CMK (cell line): ENCODE measurements around the gene HAGH.

Source experiments
- DNase-seq: peaks from one replicate; pipeline ENCODE4 v3.0.0-alpha.2; 2010; ENCODE audit warnings: low read depth

HAGH gene

DNA sequence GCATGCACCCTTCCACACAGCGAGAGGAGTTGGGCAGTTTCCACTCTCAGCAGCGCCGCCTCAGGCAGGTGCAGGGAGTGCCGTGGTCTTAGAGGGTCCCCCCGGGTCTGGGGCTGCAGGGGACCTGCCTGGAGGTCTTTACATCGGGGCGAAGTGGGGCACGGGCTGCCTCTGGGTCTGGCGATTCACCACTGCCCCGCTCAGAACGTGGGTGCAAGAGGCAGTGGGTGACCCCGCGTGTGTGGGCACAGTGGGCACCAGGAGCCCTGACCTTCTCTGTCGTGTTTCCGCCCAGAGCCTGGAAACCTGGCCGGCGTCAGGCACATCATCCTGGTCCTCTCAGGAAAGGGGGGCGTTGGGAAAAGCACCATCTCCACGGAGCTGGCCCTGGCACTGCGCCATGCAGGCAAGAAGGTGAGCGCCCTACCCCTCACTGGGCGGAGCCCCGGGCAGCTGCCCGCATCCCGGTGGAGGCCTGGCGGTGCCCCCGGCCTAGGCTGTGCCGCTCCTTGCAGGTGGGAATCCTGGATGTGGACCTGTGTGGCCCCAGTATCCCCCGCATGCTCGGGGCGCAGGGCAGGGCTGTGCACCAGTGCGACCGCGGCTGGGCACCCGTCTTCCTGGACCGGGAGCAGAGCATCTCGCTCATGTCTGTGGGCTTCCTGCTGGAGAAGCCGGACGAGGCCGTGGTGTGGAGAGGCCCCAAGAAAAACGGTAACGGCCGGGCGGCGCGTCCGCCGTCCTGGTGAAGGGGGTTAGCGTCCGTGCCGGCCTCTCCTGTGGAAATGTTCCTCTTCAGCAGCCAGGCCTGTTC is 40.2 kb downstream of the HAGH start:
- DNase-seq, result no peak

DNA sequence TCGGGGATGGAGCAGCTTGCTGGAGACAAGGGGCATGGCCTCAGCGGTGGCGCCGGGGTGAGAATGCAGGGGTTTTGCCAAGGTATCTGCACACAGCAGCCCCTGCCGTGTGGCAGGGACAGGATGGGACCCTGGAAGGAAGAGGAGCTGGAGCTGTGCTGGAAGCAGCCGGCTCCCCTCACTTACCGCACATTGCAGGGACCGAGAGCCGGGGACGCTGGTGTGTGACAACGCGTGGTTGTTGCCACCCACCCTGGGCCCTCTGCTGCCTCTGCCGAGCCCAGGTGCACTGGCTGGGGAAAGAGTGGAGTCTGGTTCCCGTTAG is 40.8 kb downstream of the HAGH start:
- DNase-seq, result no peak

DNA sequence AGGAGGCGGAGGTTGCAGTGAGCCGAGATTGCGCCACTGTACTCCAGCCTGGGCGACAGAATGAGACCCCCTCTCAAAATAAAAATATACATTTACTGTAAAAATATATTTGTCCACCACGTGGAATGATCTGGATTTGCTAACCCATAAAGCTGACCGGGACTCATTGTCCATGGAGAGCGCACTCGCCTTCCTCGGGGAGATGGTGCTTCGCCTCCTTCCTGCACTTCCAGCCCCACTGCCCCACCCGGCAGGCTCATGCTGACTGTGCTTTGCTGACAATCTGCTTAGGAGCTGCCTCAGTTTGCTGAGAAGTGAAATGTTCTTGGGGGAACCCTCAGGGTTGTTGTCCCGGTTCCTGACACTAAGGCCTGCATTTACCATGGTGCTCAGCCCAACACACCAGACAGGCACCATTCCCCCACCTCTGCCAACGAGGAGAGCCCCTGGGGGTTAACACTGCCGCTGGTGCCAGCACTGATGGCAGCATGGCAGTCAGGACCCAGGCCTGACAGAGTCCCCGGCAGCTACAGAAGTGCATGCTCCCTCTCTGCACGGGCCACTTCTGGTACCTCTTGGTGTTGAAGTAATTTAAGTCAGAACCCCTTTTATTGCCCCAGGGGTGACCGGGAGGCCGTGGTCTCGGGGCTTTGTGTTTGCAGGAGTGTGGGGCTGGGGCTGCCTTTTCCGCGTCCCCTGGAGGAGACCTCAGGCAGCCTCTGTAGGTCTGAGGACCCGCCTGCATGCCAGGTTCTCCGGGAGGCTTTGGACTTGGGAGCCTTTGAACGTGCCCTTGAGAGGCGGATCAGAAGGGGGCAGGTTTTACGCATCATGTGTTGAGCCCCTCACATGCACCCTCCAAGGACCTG is 41.4 kb downstream of the HAGH start:
- DNase-seq, result no peak

DNA sequence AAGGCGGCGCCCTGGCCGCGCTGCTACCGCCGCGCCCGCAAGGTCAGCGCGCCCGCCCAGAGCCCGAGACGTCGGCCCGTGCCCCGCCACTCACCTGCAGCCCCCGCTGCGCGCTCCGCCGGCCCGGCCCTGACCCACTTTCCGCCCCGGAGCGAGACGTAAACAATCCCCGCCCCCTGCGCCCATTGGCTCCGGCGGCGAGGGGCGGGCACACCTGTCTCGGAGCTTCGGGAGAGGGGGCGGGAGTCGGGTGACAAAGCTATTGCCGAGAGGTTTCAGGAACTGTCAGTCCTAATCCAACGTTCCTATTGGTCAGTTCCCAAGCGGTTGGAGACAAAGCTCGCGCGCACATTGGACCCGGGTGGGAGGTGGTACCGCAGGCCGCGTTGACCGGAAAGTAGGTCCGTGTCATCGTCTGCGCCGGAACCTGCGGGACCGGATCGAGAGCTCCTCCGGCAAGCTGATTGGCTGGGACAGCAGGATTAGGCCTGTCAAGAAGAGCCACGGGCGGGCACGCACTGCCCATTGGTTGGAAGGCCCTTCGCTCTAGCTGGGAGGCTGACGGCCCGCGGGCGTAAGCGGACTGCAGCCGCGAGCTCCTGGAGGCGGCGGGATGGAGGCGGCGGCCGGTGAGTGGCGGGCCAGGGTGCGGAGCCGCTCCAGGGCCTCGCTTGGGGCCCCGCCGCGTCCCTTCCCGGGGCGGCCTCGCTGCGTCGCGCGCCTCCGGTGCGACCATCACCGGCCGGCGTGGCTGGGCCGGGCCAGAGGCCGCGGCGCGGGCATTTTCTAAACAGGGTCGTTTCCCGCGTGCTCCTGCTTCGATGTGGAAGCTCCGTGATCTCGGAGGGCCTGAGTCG is 44.0 kb downstream of the HAGH start, which contains the start of the genes NUBP2 and SPSB3:
NUBP2 (plus strand) TSS at position 553 of the 857 bp plus-strand sequence; CDS start at position 614, 61 bp downstream.
SPSB3 (minus strand) TSS at position 164 of the 857 bp plus-strand sequence. CDS start 1,088 bp downstream, outside the sequence.
- peak; percentile 99 for DNase-seq

DNA sequence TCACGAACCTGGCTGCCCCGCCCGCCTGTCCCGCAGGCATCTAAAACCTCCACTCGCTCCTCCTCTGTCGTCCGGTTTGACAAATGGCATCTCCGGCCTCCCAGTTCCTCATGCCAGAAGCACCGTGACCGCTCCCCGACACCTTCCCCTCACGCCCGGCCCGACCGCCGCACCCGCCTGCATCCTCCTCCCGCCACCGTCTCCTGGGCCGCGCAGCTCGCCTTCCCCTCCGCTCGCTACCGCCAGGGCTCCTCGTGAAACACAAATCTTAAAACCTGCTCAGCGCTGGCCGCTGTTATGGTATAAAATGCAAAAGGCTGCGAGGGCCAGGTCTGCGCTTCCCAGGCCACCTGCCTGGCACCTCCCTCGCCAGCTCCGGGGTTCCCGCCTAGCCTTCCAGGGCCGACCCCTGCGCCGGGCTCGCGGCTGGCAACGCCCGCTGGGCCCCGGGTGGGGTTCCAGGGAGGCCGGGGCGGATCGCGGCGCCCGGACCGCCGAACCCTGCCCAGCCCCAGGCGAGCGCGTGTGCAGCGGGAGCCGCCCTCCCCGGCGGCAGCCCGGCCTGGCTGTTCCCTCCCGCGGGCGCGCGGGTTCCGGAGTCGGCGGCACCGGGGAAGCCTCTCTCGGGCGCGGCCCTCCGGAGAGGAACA is 44.7 kb downstream of the HAGH start:
- no peak for DNase-seq

DNA sequence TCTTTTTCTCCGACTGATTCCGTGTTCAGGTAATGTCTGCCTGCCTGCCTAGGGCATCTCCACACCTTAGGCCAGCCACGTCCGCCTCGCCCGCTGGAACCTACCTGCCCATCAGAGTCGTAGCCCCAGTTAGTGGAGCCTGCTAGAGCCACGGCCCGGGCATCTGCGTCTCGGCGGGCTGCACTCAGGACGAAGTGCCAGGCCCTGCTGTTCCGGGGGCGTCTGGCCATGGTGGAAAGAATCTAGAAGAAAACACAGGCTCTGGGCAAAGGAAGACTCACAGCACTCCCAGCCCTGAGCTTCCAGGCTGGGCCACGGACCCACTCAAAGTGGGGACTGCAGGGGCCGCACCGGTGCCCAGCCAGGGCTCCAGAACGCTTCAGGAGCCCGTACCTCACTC is 45.4 kb downstream of the HAGH start:
- DNase-seq, result no peak

DNA sequence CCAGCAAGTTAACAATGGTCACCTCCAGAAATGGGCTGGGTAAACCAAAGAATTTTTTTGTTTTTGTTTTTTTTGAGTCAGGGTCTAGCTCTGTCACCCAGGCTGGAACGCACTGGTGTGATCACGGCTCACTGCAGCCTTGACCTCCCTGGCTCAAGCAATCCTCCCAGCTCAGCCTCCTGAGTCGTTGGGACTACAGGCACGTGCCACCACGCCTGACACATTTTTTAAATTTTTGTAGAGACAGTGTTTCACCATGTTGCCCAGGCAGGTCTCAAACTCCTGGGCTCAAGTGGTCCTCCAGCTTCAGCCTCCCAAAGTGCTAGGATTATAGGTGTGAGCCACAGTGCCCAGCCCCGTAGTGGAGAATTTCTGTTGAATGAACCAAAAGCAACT is 46.0 kb downstream of the HAGH start:
- DNase-seq, result no peak

DNA sequence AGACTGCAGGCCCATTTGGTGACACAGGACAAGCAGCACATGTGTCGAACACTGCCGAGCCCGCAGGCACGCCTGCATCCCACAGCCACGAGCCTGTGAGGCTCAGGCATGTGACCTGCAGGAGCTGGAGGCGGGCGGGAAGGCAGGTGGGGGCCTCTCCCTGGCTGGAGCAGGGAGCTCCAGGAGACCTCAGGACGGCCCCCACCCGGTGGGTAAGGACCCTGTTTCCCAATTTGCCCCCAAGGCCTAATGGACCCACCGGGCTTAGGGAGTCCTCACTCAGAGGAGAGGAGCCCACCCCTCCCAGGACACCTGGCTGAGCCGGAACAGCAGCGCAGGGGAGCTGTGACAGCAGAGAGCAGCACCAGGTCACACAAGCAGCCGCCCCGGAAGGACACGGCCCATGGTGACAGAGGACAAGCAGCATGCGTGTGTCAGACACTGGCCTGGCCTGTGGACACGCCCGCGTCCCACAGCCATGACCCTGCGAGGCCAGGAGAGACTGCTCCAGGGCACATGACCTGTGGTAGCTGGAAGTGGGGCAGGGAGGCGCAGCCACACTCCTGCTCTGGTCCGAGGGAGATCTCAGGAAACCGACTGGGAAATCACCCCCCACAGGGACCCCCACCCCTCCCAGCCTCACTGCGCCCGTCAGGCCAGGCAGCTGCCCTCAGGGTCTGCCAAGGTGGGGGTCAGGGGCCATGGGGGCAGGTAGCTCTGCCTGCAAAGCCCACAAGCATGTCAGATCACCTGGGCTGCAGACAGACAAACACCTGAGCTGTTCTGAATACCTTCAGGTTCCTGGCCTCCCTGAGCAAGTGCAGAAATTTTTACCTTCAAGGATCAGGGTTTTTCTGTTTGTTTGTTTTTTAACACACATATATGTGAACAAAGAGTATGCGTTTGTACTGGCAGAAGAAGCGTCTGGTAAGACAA is 46.6 kb downstream of the HAGH start:
- no peak for DNase-seq

DNA sequence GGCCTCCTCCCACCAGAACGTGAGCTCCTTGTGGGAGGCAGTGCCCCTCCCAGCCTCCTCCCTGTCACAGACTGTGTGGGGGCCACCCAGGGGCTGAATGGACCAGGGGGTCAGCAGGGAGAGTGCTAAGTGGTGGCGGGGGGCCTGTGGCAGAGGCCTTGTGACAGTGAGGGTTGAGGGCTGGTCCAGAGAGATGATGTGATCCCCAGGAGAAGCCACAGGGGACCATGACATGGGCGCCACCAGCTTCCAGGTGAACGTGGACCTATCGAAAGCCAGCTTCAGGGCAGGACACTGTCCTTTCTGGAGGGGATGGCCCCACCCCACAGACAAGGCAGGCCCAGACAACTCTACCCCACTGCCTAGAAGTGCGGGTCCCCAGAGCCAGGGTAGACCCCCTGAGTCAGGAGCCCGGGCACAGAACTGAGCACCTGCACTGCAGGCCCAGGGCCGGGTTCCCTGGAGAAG is 47.4 kb downstream of the HAGH start:
- DNase-seq, result no peak

DNA sequence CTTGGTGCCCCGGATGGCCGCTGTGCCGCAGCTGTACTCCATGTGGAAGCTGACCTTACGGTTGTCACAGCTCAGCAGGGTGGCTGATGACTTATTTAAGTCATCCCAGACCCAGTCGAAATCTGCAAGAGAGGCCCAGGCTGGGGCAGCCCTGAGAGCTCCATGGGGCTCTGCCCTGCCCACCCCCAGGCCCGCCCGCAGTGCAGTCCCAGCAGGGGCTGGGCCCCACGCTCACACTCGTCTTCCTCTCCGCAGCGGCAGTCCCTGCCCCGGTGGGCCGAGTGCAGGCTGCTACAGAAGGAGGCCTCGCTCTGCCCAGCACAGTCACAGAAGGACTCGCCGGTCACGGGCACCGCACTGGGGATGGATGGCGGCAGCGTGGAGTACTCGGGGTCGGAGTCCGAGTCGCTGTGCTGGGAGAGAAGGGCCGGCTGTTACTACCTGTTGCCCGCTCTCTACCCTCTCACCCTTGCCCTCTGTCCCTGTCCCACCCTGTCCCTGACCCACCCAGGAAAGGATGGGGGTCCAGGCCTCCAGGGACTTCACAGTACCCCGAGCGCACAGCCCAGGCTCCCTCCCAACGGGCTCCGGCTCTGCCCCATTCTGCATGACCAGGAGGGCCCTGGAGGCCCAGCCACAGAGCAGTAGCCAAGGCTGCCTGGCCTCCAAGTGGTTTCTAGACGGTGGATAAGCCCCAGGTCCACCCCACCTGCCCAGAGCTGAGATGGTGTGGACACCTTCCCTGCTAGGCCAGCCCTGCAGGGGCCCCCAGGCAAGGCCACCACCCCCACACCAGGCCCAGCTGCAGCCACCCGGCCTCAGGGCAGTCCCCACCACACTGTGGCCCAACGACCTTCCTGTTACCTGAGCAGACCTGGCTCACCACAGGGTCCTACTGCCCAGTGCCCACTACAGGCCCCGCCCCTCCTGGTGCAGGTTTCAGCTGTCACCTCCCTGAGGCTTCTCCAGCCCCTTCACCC is 48.1 kb downstream of the HAGH start:
- DNase-seq, result no peak

DNA sequence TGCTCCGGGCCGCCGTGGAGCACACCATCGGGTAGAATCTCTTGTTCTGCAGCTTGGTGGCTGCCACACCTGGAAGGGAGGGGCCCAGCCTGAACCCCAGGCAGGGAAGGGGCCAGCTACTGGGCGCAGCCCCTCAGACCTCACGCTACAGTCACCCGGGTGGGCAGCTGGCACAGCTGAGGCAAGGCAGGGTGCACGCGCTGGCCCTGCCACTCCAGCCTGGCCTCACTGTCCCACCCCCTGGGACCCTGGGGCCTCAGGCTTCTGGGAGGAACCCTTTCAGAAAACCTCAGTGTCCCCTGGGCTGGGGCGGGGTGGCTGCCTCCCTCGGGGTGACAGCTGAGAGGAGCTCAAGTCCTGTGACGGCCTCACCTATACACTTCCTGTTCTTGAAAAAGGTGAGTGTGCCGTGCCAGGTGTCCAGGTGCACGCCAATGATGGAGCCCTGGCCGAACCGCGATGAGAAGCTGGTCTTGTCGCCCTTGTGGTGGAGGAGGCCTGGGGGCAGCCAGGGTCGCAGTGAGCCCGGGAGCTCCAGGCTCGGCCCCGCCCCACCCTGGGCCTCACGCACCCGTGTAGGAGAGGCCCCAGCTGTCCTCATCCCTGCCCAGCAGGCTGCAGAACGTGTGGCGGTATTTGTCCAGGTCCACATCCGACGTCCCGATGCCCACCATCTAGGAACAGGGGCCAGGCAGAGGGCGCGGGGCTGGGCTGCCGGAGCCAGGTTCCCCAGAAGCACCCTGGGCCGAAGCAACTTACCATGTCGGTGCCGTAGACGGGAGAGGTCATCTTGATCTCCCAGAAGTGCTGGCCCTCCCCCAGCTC is 49.0 kb downstream of the HAGH start:
- DNase-seq, result no peak

DNA sequence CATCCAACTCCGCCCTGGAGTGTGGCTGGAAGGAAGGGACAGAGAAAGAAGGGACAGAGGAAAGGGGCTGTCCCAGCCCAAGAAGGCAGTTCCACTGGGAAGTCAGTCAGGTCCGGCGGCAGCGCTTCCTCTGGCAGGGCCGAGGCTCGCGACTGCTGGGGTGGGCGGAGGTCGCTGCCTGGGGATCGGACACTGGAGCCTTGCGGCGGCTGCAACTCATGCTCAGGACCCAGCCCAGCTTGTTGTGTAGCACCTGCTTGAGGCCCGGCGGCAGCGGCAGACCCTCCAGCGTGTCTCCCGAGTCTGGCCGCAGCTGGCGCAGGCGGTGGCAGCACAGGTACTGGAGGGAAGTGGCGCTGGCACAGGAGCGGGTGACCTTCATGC is 49.6 kb downstream of the HAGH start:
- no peak for DNase-seq

DNA sequence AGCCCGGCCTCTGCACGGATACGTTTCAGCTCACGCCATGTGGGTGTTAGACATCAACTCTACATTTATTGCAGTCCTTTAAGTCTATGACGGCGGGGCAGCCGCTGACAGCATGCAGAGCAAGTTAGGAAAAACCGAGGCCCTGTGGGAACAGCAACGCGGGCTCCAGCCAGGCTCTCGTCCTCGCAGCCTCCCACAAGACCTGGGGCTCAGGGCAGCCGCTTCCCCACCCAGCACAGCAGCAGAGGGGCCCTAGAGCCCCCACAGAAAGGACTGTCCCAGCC is 50.0 kb downstream of the HAGH start:
- no peak for DNase-seq

DNA sequence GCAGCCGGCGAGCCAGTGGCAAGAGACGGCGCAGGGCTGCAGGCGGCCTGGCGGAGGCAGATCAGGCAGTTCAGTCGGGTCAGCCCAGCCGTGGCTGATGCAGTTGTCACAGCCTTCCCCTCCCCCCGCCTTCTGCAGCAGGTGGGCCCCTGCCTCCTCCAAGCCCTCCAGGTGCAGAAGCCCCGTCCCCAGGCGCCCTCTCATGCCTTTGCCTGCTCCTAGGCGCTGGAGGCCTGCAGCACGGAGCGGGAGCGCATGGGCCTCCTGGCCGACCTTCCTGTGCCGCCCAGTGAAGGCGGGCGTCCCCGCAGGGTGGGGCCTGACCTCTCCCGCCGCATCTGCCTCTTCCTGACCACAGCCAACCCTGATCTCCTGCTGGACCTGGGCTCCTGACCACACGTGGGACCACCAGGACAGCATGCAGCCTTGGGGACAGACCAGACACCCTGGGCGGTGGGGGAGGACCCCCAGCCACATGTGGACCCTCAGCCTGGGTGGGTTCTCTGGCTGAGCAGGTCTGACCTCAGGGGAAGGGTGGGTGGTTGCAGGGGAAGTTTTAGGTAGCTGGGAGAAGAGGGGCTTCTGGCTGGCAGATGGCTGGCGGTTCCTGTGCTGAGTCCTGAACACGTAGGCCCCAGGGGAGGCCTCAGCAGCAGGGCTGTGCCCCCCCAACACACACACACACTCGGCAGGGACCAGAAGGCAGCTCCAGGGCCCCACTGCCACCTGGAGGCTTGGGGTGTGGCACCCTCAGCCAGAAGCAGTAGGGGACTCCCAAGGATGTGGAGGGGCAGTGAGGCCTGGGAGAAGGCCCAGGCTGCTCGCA is 50.6 kb downstream of the HAGH start:
- DNase-seq, result no peak

DNA sequence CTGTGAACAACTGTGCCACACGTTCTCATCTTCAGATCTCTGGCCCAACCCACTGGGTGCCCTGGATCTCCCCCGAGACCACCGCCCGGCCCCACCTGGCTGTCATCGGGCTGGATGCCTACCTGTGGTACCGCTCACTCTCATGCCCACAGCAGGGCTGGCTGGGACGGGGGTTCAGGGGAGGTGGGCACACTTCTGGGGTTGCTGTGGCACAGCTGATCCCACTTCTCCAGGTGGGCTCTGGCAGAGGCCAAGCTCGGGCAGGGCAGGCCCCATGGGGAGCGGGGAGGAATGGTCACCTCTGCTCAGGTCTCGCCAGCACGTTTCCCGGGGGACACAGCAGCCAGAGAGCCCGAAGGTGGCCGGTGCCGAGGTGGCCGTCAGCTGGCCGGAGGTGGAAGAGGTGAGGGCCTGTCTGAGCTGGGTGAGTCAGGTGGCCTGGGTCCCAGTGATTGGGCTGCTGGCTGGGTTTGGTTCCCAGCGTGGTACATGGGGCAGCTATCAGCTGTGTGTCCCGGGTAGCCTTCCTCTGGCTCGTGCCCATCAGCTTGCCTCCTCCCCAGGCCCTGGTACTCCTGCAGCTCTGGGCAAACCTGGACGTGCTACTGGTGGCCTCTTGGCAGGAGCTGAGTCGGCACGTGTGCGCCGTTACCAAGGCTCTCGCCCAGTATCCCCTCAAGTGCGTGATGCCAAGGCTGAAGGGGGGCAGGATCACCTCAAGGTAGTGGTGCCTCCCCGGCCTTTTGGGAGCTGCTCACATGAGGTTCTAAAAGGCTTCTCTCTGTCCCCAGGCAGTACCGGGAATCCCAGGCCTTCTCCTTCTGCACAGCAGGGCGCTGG is 51.4 kb downstream of the HAGH start:
- DNase-seq, result no peak

DNA sequence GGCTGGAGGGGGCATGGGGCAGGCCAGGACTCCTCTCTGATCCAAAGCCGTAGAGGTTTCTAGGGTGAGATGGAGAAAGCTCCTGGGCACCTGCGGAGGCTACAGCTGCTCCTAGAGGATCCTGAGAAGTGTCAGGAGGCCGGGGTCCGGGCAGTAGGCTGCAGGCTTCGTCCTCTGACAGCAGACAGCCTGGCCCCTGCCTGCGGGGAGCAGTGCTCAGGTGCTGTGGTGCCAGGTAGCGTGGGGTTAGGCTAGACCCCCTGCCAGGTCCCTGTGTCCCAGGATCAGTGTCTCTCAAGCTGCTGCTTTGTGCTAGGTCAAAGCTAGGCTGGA is 52.2 kb downstream of the HAGH start:
- DNase-seq, result no peak
